ENCODE measurements around the gene SLC9A1.
"Not testable (repeated sequence)": the region's sequence is repeated elsewhere in the genome, so short reads cannot be mapped to it uniquely, and the experiment has no call there.

Gene SLC9A1

DNA sequence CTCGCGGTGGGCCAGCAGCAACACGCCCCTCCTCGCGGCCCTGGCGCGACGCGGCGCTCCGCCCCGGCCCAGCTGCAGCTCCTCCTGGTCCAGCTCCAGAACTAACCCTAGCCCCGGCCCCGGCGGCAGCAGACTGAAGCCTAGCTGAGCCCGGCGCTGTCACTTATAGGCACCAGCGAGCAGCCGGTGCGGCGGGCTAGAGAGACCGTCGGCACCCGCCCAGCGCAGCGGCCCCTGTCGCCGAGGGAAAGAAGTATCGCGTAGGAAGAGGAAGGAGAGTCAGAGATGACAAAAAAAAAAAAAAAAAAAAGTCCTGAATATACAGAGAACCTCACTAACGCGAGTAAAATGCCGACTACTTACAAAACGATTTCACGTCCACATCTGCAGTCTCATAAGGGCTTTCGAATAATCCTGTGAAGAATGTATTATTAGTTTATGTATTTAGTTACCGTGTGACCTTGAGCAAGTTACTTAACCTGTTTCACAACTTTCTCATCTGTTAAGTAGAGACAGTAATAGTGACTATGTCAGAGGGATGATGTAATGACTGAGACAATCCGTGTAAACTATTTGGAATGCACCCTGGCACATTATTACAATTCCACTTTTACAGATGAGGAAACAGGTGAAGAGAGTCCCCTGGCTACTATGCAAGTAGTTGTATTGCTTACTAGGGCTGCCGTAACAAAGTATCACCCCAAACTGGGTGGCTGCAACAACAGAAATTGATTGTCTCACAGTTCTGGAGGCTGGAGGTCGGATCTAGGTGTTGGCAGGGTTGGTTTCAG lies at the start of gene SLC9A1:
SLC9A1 (minus strand) TSS at position 135 of the 791 bp plus-strand sequence. CDS start 791 bp downstream, outside the sequence.
- DNase-seq: peak; percentile 49 to 91 (median 86)

GRCh38 chr1:27203946-27204345 lies 49.0 kb upstream of the SLC9A1 start:
- no peak for DNase-seq

- no peak for DNase-seq
Observed at GRCh38 chr1:27201295-27201694, 46.4 kb upstream of the SLC9A1 start.

GRCh38 chr1:27193194-27193593 lies 38.3 kb upstream of the SLC9A1 start:
- DNase-seq: no peak

DNA sequence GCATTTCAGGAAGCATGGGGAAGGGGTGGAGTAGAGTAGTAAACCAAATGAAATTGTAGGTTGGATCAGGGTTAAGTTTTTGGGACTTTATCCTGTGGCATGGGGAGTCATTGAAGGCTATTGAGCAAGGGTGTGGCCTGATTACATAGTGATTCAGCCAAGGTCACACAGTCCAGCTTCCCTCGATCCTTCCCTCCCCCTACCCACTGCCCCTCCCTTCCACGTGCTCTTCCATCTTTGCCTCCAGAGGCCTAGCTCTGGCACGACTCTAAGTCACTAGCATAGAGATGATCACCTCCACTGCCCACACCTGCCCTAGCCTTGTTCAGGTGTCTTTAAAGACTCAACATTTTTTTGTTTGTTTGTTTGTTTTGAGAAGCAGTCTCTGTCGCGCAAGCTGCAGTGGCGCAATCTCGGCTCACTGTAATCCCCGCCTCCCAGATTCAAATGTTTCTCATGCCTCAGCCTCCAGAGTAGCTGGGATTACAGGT lies 37.2 kb upstream of the SLC9A1 start:
- DNase-seq: no peak

DNA sequence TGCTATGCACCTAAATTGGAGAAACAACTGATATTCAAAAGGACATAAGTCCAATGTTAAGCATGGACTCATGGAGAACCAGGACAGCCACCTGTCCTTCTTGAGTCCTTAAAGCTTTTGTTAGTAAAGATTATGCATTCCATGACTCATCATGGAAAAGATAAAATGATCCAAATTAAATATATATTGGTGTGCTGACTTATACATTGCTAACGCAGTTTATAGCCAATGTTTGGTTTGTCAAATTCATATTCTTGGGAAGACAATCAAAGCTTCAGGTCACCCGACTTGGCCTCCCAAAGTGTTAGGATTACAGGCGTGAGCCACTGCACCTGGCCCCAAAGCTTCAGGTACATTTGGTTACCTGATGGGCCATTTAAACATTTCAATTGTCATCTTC lies 29.7 kb upstream of the SLC9A1 start:
- not testable (repeated sequence) for DNase-seq

GRCh38 chr1:27179979-27180378 lies 25.1 kb upstream of the SLC9A1 start:
- DNase-seq: no peak

- no peak for DNase-seq
Observed at GRCh38 chr1:27179379-27179778, 24.5 kb upstream of the SLC9A1 start.

DNA sequence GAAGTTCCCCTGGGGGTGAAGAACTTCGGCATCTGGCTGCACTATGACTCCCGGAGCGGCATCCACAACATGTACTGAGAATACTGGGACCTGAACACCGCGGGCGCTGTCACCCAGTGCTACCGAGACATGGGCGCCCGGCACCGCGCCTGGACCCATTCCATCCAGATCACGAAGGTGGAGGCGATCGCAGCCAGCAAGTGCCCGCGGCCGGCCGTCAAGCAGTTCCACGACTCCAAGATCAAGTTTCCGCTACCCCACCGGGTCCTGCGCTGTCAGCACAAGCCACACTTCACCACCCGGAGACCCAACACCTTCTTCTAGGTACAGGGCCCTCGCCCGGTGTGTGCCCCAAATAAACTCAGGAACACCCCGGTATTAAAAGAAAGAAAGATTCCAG lies 22.0 kb upstream of the SLC9A1 start:
- DNase-seq: no peak

GRCh38 chr1:27176323-27176722 lies 21.4 kb upstream of the SLC9A1 start:
- DNase-seq: no peak

- DNase-seq: not testable (repeated sequence)
Observed at GRCh38 chr1:27172992-27173391, 18.1 kb upstream of the SLC9A1 start.

GRCh38 chr1:27166929-27167328 lies 12.0 kb upstream of the SLC9A1 start:
- DNase-seq: no peak

DNA sequence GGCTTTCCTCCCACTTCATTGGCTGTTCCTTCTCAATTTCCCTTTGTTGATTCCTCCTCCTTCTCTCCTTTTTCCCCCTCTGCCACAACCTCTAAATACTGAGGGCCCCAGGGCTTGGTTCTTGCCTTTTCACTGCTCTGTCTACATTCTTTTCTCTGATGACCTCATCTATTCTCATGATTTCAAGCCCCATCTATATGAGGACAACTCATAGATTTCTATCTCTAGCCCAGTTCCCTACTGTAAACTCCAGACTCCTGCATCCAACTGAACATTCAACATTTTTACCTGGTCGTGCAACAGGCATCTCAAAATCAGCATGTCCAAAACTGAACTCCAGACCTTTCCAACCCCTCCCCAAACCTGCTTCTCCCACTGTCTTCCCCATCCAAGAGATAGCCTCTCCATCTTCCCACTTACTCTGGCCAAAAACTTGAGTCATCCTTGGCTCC lies 11.5 kb upstream of the SLC9A1 start:
- DNase-seq: no peak

- DNase-seq: no peak
Observed at GRCh38 chr1:27163093-27163492, 8.2 kb upstream of the SLC9A1 start.

GRCh38 chr1:27162090-27162489 lies 7.2 kb upstream of the SLC9A1 start:
- DNase-seq: no peak

DNA sequence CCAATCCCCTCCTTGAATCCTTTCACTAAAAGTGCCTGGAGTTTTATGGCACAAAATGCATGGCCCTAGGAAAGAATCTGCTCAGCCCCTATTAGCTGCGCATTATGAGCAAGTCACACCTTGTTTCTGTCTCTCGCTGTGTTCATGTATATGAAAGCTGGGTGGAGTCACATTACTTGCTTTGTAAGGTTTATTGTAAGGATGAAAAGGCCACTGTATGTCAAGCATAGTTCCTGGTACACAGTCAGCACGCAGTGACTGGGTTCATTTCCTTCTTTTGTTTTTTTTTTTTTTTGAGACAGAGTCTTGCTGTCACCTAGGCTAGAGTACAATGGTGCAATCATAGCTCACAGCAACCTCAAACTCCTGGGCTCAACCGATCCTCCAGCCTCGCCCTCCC lies 6.7 kb upstream of the SLC9A1 start:
- no peak for DNase-seq

DNA sequence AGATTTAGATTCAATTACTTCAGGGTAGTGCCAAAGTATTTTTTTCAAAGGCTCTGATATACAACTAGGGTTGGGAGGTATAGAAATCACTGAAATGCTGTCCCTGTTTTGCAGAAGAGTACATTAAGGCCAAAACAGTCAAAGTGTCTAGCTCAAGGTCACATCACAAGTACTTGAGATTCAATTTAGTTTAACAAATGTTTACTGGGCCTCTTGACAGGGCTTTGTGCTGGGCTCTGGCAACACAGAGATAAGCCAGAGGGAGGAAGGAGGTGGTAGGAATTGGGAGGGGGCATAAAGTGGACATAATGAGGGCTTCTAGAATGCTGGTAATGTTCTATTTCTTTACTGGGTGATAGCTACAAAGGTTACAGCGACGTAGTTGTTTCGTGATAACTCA lies 2.3 kb upstream of the SLC9A1 start:
- no peak for DNase-seq

DNA sequence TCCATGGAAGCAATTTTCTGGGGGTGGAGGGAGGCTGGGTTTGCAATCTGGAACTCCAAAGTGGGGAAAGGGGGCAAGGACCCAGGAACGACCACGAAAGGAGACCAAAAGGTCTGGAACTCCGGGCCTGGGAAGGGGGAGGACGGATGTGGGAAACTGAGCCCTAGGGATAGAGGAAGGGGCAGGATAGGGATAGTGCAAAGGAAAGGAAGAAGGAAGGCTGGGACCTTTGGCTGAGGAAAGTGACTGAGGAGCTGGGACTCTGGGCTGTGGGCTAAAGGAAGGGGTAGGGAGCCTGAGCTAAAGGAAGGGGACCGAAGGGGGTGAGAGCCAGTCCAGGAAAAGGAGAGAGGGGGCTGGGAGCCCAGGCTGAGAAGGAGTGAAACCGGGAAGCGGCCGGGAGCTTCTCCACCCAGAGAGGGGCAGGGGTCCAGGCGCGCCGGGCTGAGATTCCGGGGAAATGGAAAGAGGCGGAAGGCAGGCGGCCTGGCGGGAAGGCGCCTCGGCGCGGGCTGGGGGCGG lies 395 bp downstream of the SLC9A1 start:
- no peak for DNase-seq

- DNase-seq: no peak
Observed at GRCh38 chr1:27153927-27154358, 982 bp downstream of the SLC9A1 start.

- DNase-seq: no peak
Observed at GRCh38 chr1:27153549-27153886, 1.4 kb downstream of the SLC9A1 start.

DNA sequence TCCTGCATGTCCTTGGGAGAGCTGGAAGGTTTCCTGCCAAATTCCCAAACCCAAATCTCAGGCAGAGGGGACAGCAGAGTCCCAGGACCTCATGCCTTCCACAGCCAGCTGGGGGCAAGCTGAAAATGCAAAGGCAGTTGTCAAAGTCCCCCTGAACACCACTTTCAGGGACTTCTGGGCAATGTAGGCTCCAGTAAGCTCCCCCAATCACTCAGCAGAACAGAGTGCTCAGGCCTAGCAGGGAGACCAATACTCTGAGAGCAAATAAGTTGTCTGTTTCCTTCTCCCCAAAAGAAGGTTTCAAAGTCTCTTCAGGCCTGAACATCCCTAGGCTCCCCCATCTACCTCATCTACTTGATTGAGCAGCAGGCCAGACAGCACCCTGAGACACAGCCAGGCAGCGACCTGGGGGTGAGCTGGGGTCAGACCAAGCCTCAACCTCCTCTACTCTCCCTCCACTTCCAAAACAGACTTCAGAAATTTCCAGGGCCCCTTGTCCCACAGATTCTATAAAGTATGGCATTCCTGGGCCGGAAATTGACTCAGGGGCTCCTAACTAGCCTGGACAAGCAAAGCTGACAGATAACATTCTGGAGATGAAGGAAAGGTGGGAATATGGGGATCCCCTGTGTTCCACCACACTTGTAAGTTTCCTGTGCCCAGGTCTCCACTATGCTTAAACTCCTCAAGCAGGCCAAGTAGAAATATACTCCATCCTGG lies 1.9 kb downstream of the SLC9A1 start:
- no peak for DNase-seq

- peak in 1 of 14 donors; percentile 40 for DNase-seq
Observed at GRCh38 chr1:27152004-27152828, 2.7 kb downstream of the SLC9A1 start.

GRCh38 chr1:27150641-27151040 lies 4.3 kb downstream of the SLC9A1 start:
- DNase-seq: no peak

All from C1 segment of cervical spinal cord (tissue), 14 donors.